Karpas-422 (cell line): Measurements from ENCODE around the gene RBM47. TPM values are rescaled to one million over a fixed set of nuclear protein-coding genes. Genes with fewer than 3 reads are reported as not detected.

Experiments used
- DNase-seq: peaks from one replicate; pipeline ENCODE4 v3.0.0-alpha.2; 2015
- H2AFZ ChIP-seq: fragments of 200-600 bp; sonication (generic); 2 replicates; pipeline ENCODE4 v1.6.1; 2014; ENCODE audit warnings: antibody characterized with exemption, low read length, mixed read lengths
- H3K27ac ChIP-seq: fragments of 200-600 bp; sonication (generic); 2 replicates; pipeline ENCODE4 v1.5.1; 2014; ENCODE audit warnings: mild to moderate bottlenecking, low read length, moderate library complexity
- H3K27me3 ChIP-seq: fragments of 200-600 bp; sonication (generic); 2 replicates; pipeline ENCODE4 v1.6.1; 2014; ENCODE audit warnings: low read length, mixed read lengths
- H3K36me3 ChIP-seq: fragments of 200-600 bp; sonication (generic); 2 replicates; pipeline ENCODE4 v1.6.1; 2014; ENCODE audit warnings: low read length, mixed read lengths; ENCODE audit not compliant: insufficient read depth
- H3K4me1 ChIP-seq: fragments of 200-600 bp; sonication (generic); 2 replicates; pipeline ENCODE4 v1.6.1; 2014; ENCODE audit warnings: mild to moderate bottlenecking, low read length, mixed read lengths
- H3K4me2 ChIP-seq: fragments of 200-600 bp; sonication (generic); 2 replicates; pipeline ENCODE4 v1.6.1; 2014; ENCODE audit warnings: low read length, low read depth, mild to moderate bottlenecking; ENCODE audit not compliant: poor library complexity, severe bottlenecking
- H3K4me3 ChIP-seq: fragments of 200-600 bp; sonication (generic); 2 replicates; pipeline ENCODE4 v1.5.1; 2014; ENCODE audit warnings: mild to moderate bottlenecking, antibody characterized with exemption, low read length, mixed read lengths
- H3K79me2 ChIP-seq: fragments of 200-600 bp; sonication (generic); 2 replicates; pipeline ENCODE4 v1.6.1; 2014; ENCODE audit warnings: mild to moderate bottlenecking, low read length, mixed read lengths
- H3K9ac ChIP-seq: fragments of 200-600 bp; sonication (generic); 2 replicates; pipeline ENCODE4 v1.6.0; 2014; ENCODE audit warnings: low read length
- H3K9me2 ChIP-seq: fragments of 200-600 bp; sonication (generic), shearing (Covaris generic); replicated peaks from 2 replicates; pipeline ENCODE4 v1.6.0; 2014; ENCODE audit warnings: mild to moderate bottlenecking, low read length, moderate library complexity; ENCODE audit not compliant: insufficient read depth
- H3K9me3 ChIP-seq: fragments of 300-700, 200-600 bp; sonication (generic); 2 replicates; pipeline ENCODE4 v1.6.1; 2014; ENCODE audit warnings: low read length, mixed read lengths
- H4K20me1 ChIP-seq: fragments of 200-600 bp; sonication (generic); 2 replicates; pipeline ENCODE4 v1.6.1; 2014; ENCODE audit warnings: mild to moderate bottlenecking, antibody characterized with exemption, low read length, low read depth; ENCODE audit not compliant: insufficient read depth
- total RNA-seq: library from RNA; depleted of rRNA; stranded (reverse); fragments of >200 nt; shearing (Covaris generic); gene quantifications from 2 replicates; pipeline ENCODE4 v1.2.3, GENCODE V29; 2014; ENCODE audit warnings: low replicate concordance

RBM47 gene
- total RNA-seq, 1 experiment from 2014 or later = not detected

GRCh38 chr4:40606239-40606767, 23.4 kb downstream of the RBM47 start:
- no peaks in the 10 kb centered on the region for H3K9me3 ChIP-seq
- H3K27me3 ChIP-seq = no peaks in the 10 kb centered on the region

GRCh38 chr4:40603281-40603680, 26.4 kb downstream of the RBM47 start:
- no peaks in the 10 kb centered on the region for H3K9me3 ChIP-seq
- no peak overlapping the region for H3K4me2 ChIP-seq
- H3K4me1 ChIP-seq = no peaks in the 10 kb centered on the region
- no peaks in the 10 kb centered on the region for H3K27me3 ChIP-seq
- no peak overlapping the region for H3K4me3 ChIP-seq
- DNase-seq = no peak
- H3K36me3 ChIP-seq = no peaks in the 10 kb centered on the region
- no peak overlapping the region for H2AFZ ChIP-seq
- no peaks in the 10 kb centered on the region for H4K20me1 ChIP-seq
- no peak overlapping the region for H3K9ac ChIP-seq
- H3K79me2 ChIP-seq = no peaks in the 10 kb centered on the region
- no peaks in the 10 kb centered on the region for H3K9me2 ChIP-seq
- no peak overlapping the region for H3K27ac ChIP-seq

More at GRCh38 chr4:40606239-40606767, 23.4 kb downstream of the RBM47 start:
- Histone ChIP-seq H3K4me2 (no peak overlapping the region), H3K4me3 (no peak overlapping the region), H3K4me1 (no peaks in the 10 kb centered on the region), H3K9ac (no peak overlapping the region), H3K27ac (no peak overlapping the region), H4K20me1 (no peaks in the 10 kb centered on the region), H3K36me3 (no peaks in the 10 kb centered on the region), H2AFZ (no peak overlapping the region), H3K79me2 (no peaks in the 10 kb centered on the region), H3K9me2 (no peaks in the 10 kb centered on the region)
- DNase-seq = no peak

GRCh38 chr4:40601641-40602040, 28.0 kb downstream of the RBM47 start:
- H2AFZ ChIP-seq = no peak overlapping the region
- H3K4me3 ChIP-seq = no peak overlapping the region
- no peaks in the 10 kb centered on the region for H3K9me3 ChIP-seq
- H3K9ac ChIP-seq = no peak overlapping the region
- H3K4me2 ChIP-seq = no peak overlapping the region
- H3K36me3 ChIP-seq = no peaks in the 10 kb centered on the region
- H3K27me3 ChIP-seq = no peaks in the 10 kb centered on the region
- no peaks in the 10 kb centered on the region for H3K4me1 ChIP-seq
- no peaks in the 10 kb centered on the region for H3K9me2 ChIP-seq
- no peak overlapping the region for H3K27ac ChIP-seq
- DNase-seq = no peak
- H4K20me1 ChIP-seq = no peaks in the 10 kb centered on the region
- no peaks in the 10 kb centered on the region for H3K79me2 ChIP-seq

- H4K20me1 ChIP-seq = no peaks in the 10 kb centered on the region
- no peak overlapping the region for H3K4me2 ChIP-seq
- no peak for DNase-seq
- no peaks in the 10 kb centered on the region for H3K36me3 ChIP-seq
- no peak overlapping the region for H3K9ac ChIP-seq
- no peaks in the 10 kb centered on the region for H3K9me2 ChIP-seq
- H3K9me3 ChIP-seq = no peaks in the 10 kb centered on the region
- H3K4me3 ChIP-seq = no peak overlapping the region
- H2AFZ ChIP-seq = no peak overlapping the region
- no peaks in the 10 kb centered on the region for H3K79me2 ChIP-seq
- H3K27ac ChIP-seq = no peak overlapping the region
- no peaks in the 10 kb centered on the region for H3K27me3 ChIP-seq
- H3K4me1 ChIP-seq = no peaks in the 10 kb centered on the region
These were observed 28.8 kb downstream of the RBM47 start for GRCh38 chr4:40600850-40601249.

GRCh38 chr4:40599431-40599830, 30.2 kb downstream of the RBM47 start:
- no peak overlapping the region for H2AFZ ChIP-seq
- no peak overlapping the region for H3K4me2 ChIP-seq
- no peaks in the 10 kb centered on the region for H4K20me1 ChIP-seq
- H3K9me2 ChIP-seq = no peaks in the 10 kb centered on the region
- H3K9ac ChIP-seq = no peak overlapping the region
- no peak overlapping the region for H3K27ac ChIP-seq
- H3K36me3 ChIP-seq = no peaks in the 10 kb centered on the region
- no peaks in the 10 kb centered on the region for H3K79me2 ChIP-seq
- no peaks in the 10 kb centered on the region for H3K9me3 ChIP-seq
- H3K27me3 ChIP-seq = no peaks in the 10 kb centered on the region
- no peak for DNase-seq
- H3K4me1 ChIP-seq = no peaks in the 10 kb centered on the region
- H3K4me3 ChIP-seq = no peak overlapping the region

- Histone ChIP-seq H3K27ac (no peak overlapping the region), H3K9ac (no peak overlapping the region), H3K4me1 (no peaks in the 10 kb centered on the region), H2AFZ (no peak overlapping the region), H3K4me3 (no peak overlapping the region), H3K9me3 (no peaks in the 10 kb centered on the region), H4K20me1 (no peaks in the 10 kb centered on the region), H3K9me2 (no peaks in the 10 kb centered on the region), H3K27me3 (no peaks in the 10 kb centered on the region), H3K36me3 (no peaks in the 10 kb centered on the region), H3K79me2 (no peaks in the 10 kb centered on the region), H3K4me2 (no peak overlapping the region)
- DNase-seq = no peak
These were observed 33.1 kb downstream of the RBM47 start for GRCh38 chr4:40596522-40596921.

GRCh38 chr4:40595981-40596380, 33.7 kb downstream of the RBM47 start:
- Histone ChIP-seq H3K9me3 (no peaks in the 10 kb centered on the region), H4K20me1 (no peaks in the 10 kb centered on the region), H3K4me3 (no peak overlapping the region), H3K36me3 (no peaks in the 10 kb centered on the region), H3K27ac (no peak overlapping the region), H2AFZ (no peak overlapping the region), H3K9ac (no peak overlapping the region), H3K27me3 (no peaks in the 10 kb centered on the region), H3K9me2 (no peaks in the 10 kb centered on the region), H3K4me1 (peaks cover 3% of the 10 kb centered on the region; the same call in 1 of the 2 replicates), H3K4me2 (no peak overlapping the region), H3K79me2 (no peaks in the 10 kb centered on the region)
- no peak for DNase-seq

GRCh38 chr4:40594261-40595178, 35.1 kb downstream of the RBM47 start:
- Histone ChIP-seq H3K36me3 (no peaks in the 10 kb centered on the region), H3K4me2 (no peak overlapping the region), H2AFZ (no peak overlapping the region), H3K27me3 (no peaks in the 10 kb centered on the region), H3K9me2 (no peaks in the 10 kb centered on the region), H3K79me2 (no peaks in the 10 kb centered on the region), H3K27ac (no peak overlapping the region), H3K9ac (no peak overlapping the region), H3K4me3 (no peak overlapping the region), H3K9me3 (no peaks in the 10 kb centered on the region), H4K20me1 (no peaks in the 10 kb centered on the region), H3K4me1 (peaks cover 4% of the 10 kb centered on the region; the same call in 1 of the 2 replicates)
- DNase-seq = no peak
